K562 (cell line): ENCODE measurements around the gene BSPRY. TPM values are rescaled to one million over a fixed set of nuclear protein-coding genes. Genes with fewer than 3 reads are reported as not detected.

Source experiments
- BHLHE40 ChIP-seq: IDR thresholded peaks from 2 replicates; pipeline ENCODE4 v1.6.1; 2011; ENCODE audit warnings: low read length, improper control_type of control experiment
- DDX20 ChIP-seq: fragments of 450-650 bp; IDR thresholded peaks from 2 replicates; pipeline ENCODE4 v1.6.1; 2016; ENCODE audit warnings: missing genetic modification characterization, low read depth, mild to moderate bottlenecking, missing compliant biosample characterization, moderate library complexity
- E2F3 ChIP-seq: fragments of 250-450 bp; sonication (Bioruptor Pico); IDR thresholded peaks from 2 replicates; pipeline ENCODE4 v1.4.0; 2020; ENCODE audit warnings: mild to moderate bottlenecking
- EP300 ChIP-seq: IDR thresholded peaks from 2 replicates; pipeline ENCODE4 v1.6.1; 2012; ENCODE audit warnings: low read length, improper control_type of control experiment
- HOXB6 ChIP-seq: fragments of 250-450 bp; sonication (Bioruptor Pico); IDR thresholded peaks from 2 replicates; pipeline ENCODE4 v1.5.1; 2022; ENCODE audit warnings: mild to moderate bottlenecking, borderline replicate concordance
- MBD2 ChIP-seq: sonication (generic); IDR thresholded peaks from 2 replicates; pipeline ENCODE4 v1.6.1; 2016; ENCODE audit warnings: low read depth, borderline replicate concordance
- MECOM ChIP-seq: fragments of 250-450 bp; sonication (Bioruptor Pico); IDR thresholded peaks from 2 replicates; pipeline ENCODE4 v1.8.0; 2022; ENCODE audit warnings: inconsistent platforms
- NELFE ChIP-seq: IDR thresholded peaks from 2 replicates; pipeline ENCODE4 v1.6.1; 2011; ENCODE audit warnings: mild to moderate bottlenecking; ENCODE audit not compliant: insufficient read depth, insufficient read length
- PHTF2 ChIP-seq: fragments of 250-450 bp; sonication (Bioruptor Pico); IDR thresholded peaks from 2 replicates; pipeline ENCODE4 v1.5.0; 2021; ENCODE audit warnings: mild to moderate bottlenecking
- POLR2H ChIP-seq: IDR thresholded peaks from 2 replicates; pipeline ENCODE4 v1.6.1; 2016; ENCODE audit warnings: missing genetic modification characterization, low read depth, mild to moderate bottlenecking, control low read depth, missing compliant biosample characterization, moderate library complexity
- RBFOX2 ChIP-seq: fragments of 200-400 bp; formaldehyde crosslinking; IDR thresholded peaks from 2 replicates; pipeline ENCODE4 v1.6.1; 2017; ENCODE audit warnings: low read depth, mild to moderate bottlenecking, low read length, moderate library complexity
- RUNX1 ChIP-seq: sonication (generic); IDR thresholded peaks from 2 replicates; pipeline ENCODE4 v1.6.1; 2016; ENCODE audit warnings: antibody characterized with exemption, low read depth
- SOX6 ChIP-seq: fragments of 450-650 bp; IDR thresholded peaks from 2 replicates; pipeline ENCODE4 v1.6.1; 2014; ENCODE audit warnings: mild to moderate bottlenecking
- SREBF1 ChIP-seq: fragments of 150-350 bp; IDR thresholded peaks from 2 replicates; pipeline ENCODE4 v1.6.1; 2014; ENCODE audit warnings: antibody characterized with exemption, low read depth, low read length, borderline replicate concordance
- TAL1 ChIP-seq: fragments of 450-650 bp; IDR thresholded peaks from 2 replicates; pipeline ENCODE4 v1.6.1; 2016; ENCODE audit warnings: mild to moderate bottlenecking
- ZNF133 ChIP-seq: fragments of 250-450 bp; sonication (Bioruptor Pico); IDR thresholded peaks from 2 replicates; pipeline ENCODE4 v1.4.0; 2020; ENCODE audit warnings: mild to moderate bottlenecking
- ZNF785 ChIP-seq: fragments of 250-450 bp; sonication (Bioruptor Pico); IDR thresholded peaks from 2 replicates; pipeline ENCODE4 v1.4.0; 2020; ENCODE audit warnings: mild to moderate bottlenecking
- ZNF79 ChIP-seq: fragments of 250-450 bp; sonication (Bioruptor Pico); IDR thresholded peaks from 2 replicates; pipeline ENCODE4 v1.4.0; 2020; ENCODE audit warnings: low read depth, mild to moderate bottlenecking, moderate library complexity
- ZSCAN32 ChIP-seq: fragments of 450-650 bp; formaldehyde crosslinking; IDR thresholded peaks from 2 replicates; pipeline ENCODE4 v1.4.0; 2020; ENCODE audit warnings: mild to moderate bottlenecking, moderate library complexity
- polyA plus RNA-seq, 8 experiments: library from polyadenylated mRNA; depleted of rRNA in 4 of 8; stranded (reverse) in 5 of 8; unstranded in 3 of 8; fragments of >200 nt; fragmentation: Nextera tagmentation in 2 of 8; fragmentation: Illumina TruSeq in 1 of 8; extraction: Ambion mirVana in 2 of 8; extraction: Trizol in 1 of 8; gene quantifications; 2 replicates each; pipeline versions ENCODE4 v1.2.1 to v1.2.3, GENCODE V29; 2011 to 2014; ENCODE audit warnings: inconsistent platforms in 1 of 8, missing spikeins in 1 of 8
- total RNA-seq, 7 experiments: library from RNA; depleted of rRNA in 6 of 7; stranded (reverse); fragments of >200 nt in 6 of 7; fragmentation: Illumina TruSeq in 2 of 7; extraction: Trizol in 2 of 7; gene quantifications; 2 replicates each; pipeline versions ENCODE4 v1.2.1 to v1.2.3, GENCODE V29; 2011 to 2021; ENCODE audit warnings: low replicate concordance in 1 of 7
- TF ChIP-seq, protein P1 (sequence below): sonication (generic); formaldehyde crosslinking; IDR thresholded peaks from 2 replicates; pipeline ENCODE4 v1.8.0; 2022; ENCODE audit warnings: mild to moderate bottlenecking, missing genetic modification reagents, borderline replicate concordance
- TF ChIP-seq, protein P2 (sequence below): IDR thresholded peaks from 2 replicates; pipeline ENCODE4 v1.6.1; 2016; ENCODE audit warnings: missing genetic modification characterization, missing compliant biosample characterization
- TF ChIP-seq, protein P3 (sequence below): sonication (generic); formaldehyde crosslinking; IDR thresholded peaks from 2 replicates; pipeline ENCODE4 v1.8.1; 2022; ENCODE audit warnings: missing genetic modification reagents
- TF ChIP-seq, protein P4 (sequence below): fragments of 250-450 bp; sonication (Bioruptor Pico); IDR thresholded peaks from 2 replicates; pipeline ENCODE4 v1.4.0; 2020

The BSPRY gene
- total and polyA plus RNA-seq, 9 of the 15 experiments (the other 6 are each of a cell fraction or from before 2014, with no cell fraction given) = 0.07 to 0.67 (median 0.18) TPM

DNA sequence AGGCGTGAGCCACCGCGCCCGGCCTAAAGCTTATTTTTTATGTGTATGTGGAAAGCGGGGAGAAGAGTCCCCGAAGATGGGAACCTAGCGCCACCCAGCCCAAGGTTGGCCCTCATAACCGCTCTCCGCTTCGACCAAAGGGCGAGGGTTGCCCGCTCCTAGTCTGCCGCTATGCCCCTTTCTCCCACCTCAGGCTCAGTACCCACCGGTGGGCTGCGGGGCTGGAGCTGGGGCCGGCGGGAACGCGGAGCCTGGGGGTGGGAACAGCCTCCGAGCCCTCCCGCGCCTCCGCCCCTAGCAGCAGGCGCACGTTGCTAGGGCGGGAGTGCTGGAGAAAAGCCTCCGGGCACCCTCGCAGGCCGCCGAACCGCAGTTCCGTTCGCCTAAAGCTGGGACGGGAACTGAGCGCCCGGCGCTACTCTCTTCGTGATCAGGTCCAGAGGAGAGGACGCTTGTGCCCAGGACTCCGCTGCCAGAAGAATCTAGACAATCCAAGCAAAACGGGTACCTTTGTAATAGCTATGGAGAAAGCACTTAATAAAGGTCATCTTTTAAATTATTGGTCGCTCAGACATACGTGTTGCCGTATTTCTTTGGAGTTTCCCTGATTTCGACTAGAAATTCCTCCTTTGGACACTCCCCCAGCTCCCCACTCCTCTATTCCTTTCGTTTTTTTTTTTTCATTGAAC lies 9.2 kb upstream of the BSPRY start, which contains the start of gene WDR31 (continued):
- 0 out of 2 replicates have a peak, but pooled peaks have one; percentile 34 for TF ChIP-seq RUNX1
- no peak for TF ChIP-seq DDX20 (tag)
- peak; percentile 59; the same call in 1 of the 2 replicates for TF ChIP-seq E2F3 (CRISPR knock-in tag)
- TF ChIP-seq, protein P1, sequence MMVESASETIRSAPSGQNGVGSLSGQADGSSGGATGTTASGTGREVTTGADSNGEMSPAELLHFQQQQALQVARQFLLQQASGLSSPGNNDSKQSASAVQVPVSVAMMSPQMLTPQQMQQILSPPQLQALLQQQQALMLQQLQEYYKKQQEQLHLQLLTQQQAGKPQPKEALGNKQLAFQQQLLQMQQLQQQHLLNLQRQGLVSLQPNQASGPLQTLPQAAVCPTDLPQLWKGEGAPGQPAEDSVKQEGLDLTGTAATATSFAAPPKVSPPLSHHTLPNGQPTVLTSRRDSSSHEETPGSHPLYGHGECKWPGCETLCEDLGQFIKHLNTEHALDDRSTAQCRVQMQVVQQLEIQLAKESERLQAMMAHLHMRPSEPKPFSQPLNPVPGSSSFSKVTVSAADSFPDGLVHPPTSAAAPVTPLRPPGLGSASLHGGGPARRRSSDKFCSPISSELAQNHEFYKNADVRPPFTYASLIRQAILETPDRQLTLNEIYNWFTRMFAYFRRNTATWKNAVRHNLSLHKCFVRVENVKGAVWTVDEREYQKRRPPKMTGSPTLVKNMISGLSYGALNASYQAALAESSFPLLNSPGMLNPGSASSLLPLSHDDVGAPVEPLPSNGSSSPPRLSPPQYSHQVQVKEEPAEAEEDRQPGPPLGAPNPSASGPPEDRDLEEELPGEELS (CRISPR knock-in tag) = no peak
- TF ChIP-seq HOXB6 (CRISPR knock-in tag) = no peak
- no peak; the same call in 1 of the 2 replicates for TF ChIP-seq EP300
- TF ChIP-seq ZSCAN32 (CRISPR knock-in tag) = no peak
- TF ChIP-seq MECOM = no peak
- peak; percentile 87 for TF ChIP-seq RBFOX2
- TF ChIP-seq, protein P2, sequence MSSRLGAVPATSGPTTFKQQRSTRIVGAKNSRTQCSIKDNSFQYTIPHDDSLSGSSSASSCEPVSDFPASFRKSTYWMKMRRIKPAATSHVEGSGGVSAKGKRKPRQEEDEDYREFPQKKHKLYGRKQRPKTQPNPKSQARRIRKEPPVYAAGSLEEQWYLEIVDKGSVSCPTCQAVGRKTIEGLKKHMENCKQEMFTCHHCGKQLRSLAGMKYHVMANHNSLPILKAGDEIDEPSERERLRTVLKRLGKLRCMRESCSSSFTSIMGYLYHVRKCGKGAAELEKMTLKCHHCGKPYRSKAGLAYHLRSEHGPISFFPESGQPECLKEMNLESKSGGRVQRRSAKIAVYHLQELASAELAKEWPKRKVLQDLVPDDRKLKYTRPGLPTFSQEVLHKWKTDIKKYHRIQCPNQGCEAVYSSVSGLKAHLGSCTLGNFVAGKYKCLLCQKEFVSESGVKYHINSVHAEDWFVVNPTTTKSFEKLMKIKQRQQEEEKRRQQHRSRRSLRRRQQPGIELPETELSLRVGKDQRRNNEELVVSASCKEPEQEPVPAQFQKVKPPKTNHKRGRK (tag) = no peak
- no peak for TF ChIP-seq TAL1
- peak; percentile 81 for TF ChIP-seq SOX6
- 0 out of 2 replicates have a peak, but pooled peaks have one; percentile 42 for TF ChIP-seq SREBF1
- TF ChIP-seq POLR2H (tag) = peak; percentile 57; the same call in 1 of the 2 replicates
- TF ChIP-seq ZNF785 = no peak
- TF ChIP-seq ZNF133 (CRISPR knock-in tag) = no peak
- no peak for TF ChIP-seq PHTF2 (CRISPR knock-in tag)
- TF ChIP-seq, protein P3, sequence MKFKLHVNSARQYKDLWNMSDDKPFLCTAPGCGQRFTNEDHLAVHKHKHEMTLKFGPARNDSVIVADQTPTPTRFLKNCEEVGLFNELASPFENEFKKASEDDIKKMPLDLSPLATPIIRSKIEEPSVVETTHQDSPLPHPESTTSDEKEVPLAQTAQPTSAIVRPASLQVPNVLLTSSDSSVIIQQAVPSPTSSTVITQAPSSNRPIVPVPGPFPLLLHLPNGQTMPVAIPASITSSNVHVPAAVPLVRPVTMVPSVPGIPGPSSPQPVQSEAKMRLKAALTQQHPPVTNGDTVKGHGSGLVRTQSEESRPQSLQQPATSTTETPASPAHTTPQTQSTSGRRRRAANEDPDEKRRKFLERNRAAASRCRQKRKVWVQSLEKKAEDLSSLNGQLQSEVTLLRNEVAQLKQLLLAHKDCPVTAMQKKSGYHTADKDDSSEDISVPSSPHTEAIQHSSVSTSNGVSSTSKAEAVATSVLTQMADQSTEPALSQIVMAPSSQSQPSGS = no peak
- no peak for TF ChIP-seq ZNF79 (CRISPR knock-in tag)
- TF ChIP-seq, protein P4, sequence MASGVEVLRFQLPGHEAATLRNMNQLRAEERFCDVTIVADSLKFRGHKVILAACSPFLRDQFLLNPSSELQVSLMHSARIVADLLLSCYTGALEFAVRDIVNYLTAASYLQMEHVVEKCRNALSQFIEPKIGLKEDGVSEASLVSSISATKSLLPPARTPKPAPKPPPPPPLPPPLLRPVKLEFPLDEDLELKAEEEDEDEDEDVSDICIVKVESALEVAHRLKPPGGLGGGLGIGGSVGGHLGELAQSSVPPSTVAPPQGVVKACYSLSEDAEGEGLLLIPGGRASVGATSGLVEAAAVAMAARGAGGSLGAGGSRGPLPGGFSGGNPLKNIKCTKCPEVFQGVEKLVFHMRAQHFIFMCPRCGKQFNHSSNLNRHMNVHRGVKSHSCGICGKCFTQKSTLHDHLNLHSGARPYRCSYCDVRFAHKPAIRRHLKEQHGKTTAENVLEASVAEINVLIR (CRISPR knock-in tag) = no peak
- peak; percentile 82 for TF ChIP-seq MBD2
- TF ChIP-seq NELFE = no peak
- TF ChIP-seq BHLHE40 = peak; percentile 51; the same call in 1 of the 2 replicates
